Fibroblast of lung (primary cell): ENCODE data around the gene EPHA10. TPM values are rescaled to one million over a fixed set of nuclear protein-coding genes. Genes with fewer than 3 reads are reported as not detected.

Experiments used
- DNase-seq, 2 donors: peaks; one replicate each; pipeline versions ENCODE4 v3.0.0 to v3.0.0-alpha.2; 2010; ENCODE audit warnings: low read depth in 2 of 2
- H2AFZ ChIP-seq: 2 replicates; pipeline ENCODE4 v1.5.1; 2012; ENCODE audit warnings: low read length, control low read depth, inconsistent platforms
- H3K27ac ChIP-seq: 2 replicates; pipeline ENCODE4 v1.5.1; 2011; ENCODE audit warnings: low read length, control low read depth; ENCODE audit not compliant: insufficient read depth
- H3K27me3 ChIP-seq: 2 replicates; pipeline ENCODE4 v1.5.1; 2011; ENCODE audit warnings: mild to moderate bottlenecking, low read length; ENCODE audit not compliant: control insufficient read depth, insufficient read depth
- H3K36me3 ChIP-seq: 2 replicates; pipeline ENCODE4 v1.5.1; 2011; ENCODE audit warnings: low read length; ENCODE audit not compliant: control insufficient read depth, insufficient read depth
- H3K4me1 ChIP-seq: 2 replicates; pipeline ENCODE4 v1.5.1; 2011; ENCODE audit warnings: low read length; ENCODE audit not compliant: control insufficient read depth, insufficient read depth; ENCODE audit errors: extremely low read depth
- H3K4me2 ChIP-seq: 2 replicates; pipeline ENCODE4 v1.5.1; 2011; ENCODE audit warnings: low read length, control low read depth; ENCODE audit not compliant: insufficient read depth; ENCODE audit errors: extremely low read depth
- H3K4me3 ChIP-seq, 4 experiments: fragments of 200-600 bp in 1 of 4; sonication (generic) in 1 of 4; replicated peaks in 1 of 4; 2 replicates each; pipeline ENCODE4 v1.5.1; 2011 to 2016; ENCODE audit warnings: low read length in 4 of 4, low read depth in 3 of 4, mild to moderate bottlenecking in 3 of 4, control low read depth in 2 of 4, inconsistent platforms in 1 of 4, mixed read lengths in 1 of 4; ENCODE audit not compliant: insufficient read depth in 1 of 4; ENCODE audit errors: control extremely low read depth in 1 of 4
- H3K79me2 ChIP-seq: 2 replicates; pipeline ENCODE4 v1.5.1; 2012; ENCODE audit warnings: mild to moderate bottlenecking, low read length, inconsistent platforms; ENCODE audit not compliant: control insufficient read depth, insufficient read depth
- H3K9ac ChIP-seq: 2 replicates; pipeline ENCODE4 v1.5.1; 2011; ENCODE audit warnings: mild to moderate bottlenecking, low read length, control low read depth; ENCODE audit not compliant: insufficient read depth
- H3K9me3 ChIP-seq: 2 replicates; pipeline ENCODE4 v1.5.1; 2012; ENCODE audit warnings: low read depth, low read length; ENCODE audit not compliant: control insufficient read depth, insufficient read depth
- H4K20me1 ChIP-seq: 2 replicates; pipeline ENCODE4 v1.5.1; 2011; ENCODE audit warnings: low read length; ENCODE audit not compliant: control insufficient read depth, insufficient read depth; ENCODE audit errors: extremely low read depth
- EZH2 ChIP-seq: IDR thresholded peaks from 2 replicates; pipeline ENCODE4 v1.5.1; 2012; ENCODE audit warnings: low read length, control low read depth, mild to moderate bottlenecking; ENCODE audit errors: missing control alignments
- polyA plus RNA-seq, 2 donors: library from polyadenylated mRNA; depleted of rRNA in 1 of 2; stranded (reverse) in 1 of 2; unstranded in 1 of 2; fragments of >200 nt; gene quantifications; 2 replicates each; pipeline ENCODE4 v1.2.1, GENCODE V29; 2011 to 2012; ENCODE audit warnings: missing spikeins in 1 of 2
- total RNA-seq: library from RNA; depleted of rRNA; stranded (reverse); fragments of >200 nt; gene quantifications from 2 replicates; pipeline ENCODE4 v1.2.1, GENCODE V29; 2014
- TF ChIP-seq, protein P1 (sequence below), 2 donors: IDR thresholded peaks in 1 of 2; conservative IDR thresholded peaks in 1 of 2; 1 replicate in 1 of 2; 2 replicates in 1 of 2; pipeline ENCODE4 v1.5.1; 2011 to 2012; ENCODE audit warnings: low read length in 2 of 2, control low read depth in 1 of 2, inconsistent platforms in 1 of 2, low read depth in 1 of 2, mild to moderate bottlenecking in 1 of 2

The EPHA10 gene
- total and polyA plus RNA-seq, 2 donors (not counting 1 experiment from before 2014, with no cell fraction given), result under 0.01 TPM; not detected in 1

- Histone ChIP-seq H2AFZ (no peak overlapping the region), H3K4me2 (no peak overlapping the region), H3K36me3 (no peaks in the 10 kb centered on the region), H3K4me1 (no peaks in the 10 kb centered on the region), H4K20me1 (no peaks in the 10 kb centered on the region), H3K27me3 (peaks cover 7% of the 10 kb centered on the region), H3K27ac (no peak overlapping the region), H3K79me2 (no peaks in the 10 kb centered on the region), H3K9me3 (no peaks in the 10 kb centered on the region), H3K4me3 (no peak overlapping the region), H3K9ac (no peak overlapping the region)
- no peak for DNase-seq
- TF ChIP-seq EZH2, result no peak
- TF ChIP-seq, protein P1, sequence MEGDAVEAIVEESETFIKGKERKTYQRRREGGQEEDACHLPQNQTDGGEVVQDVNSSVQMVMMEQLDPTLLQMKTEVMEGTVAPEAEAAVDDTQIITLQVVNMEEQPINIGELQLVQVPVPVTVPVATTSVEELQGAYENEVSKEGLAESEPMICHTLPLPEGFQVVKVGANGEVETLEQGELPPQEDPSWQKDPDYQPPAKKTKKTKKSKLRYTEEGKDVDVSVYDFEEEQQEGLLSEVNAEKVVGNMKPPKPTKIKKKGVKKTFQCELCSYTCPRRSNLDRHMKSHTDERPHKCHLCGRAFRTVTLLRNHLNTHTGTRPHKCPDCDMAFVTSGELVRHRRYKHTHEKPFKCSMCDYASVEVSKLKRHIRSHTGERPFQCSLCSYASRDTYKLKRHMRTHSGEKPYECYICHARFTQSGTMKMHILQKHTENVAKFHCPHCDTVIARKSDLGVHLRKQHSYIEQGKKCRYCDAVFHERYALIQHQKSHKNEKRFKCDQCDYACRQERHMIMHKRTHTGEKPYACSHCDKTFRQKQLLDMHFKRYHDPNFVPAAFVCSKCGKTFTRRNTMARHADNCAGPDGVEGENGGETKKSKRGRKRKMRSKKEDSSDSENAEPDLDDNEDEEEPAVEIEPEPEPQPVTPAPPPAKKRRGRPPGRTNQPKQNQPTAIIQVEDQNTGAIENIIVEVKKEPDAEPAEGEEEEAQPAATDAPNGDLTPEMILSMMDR (conservative IDR thresholded peaks at IDR 0.05 in 1 of 2, IDR thresholded peaks at IDR 0.05 in 1 of 2; ENCODE audit: low read depth in 1 of 2, low read length in 2 of 2), result no peak
Observed at GRCh38 chr1:37748565-37748964, 16.4 kb downstream of the EPHA10 start.

GRCh38 chr1:37746806-37747205 lies 18.1 kb downstream of the EPHA10 start:
- TF ChIP-seq EZH2, result no peak
- TF ChIP-seq, protein P1 (conservative IDR thresholded peaks at IDR 0.05 in 1 of 2, IDR thresholded peaks at IDR 0.05 in 1 of 2; ENCODE audit: low read depth in 1 of 2, low read length in 2 of 2), result no peak
- H3K9me3 ChIP-seq, result no peaks in the 10 kb centered on the region
- no peaks in the 10 kb centered on the region for H4K20me1 ChIP-seq
- H3K9ac ChIP-seq, result no peak overlapping the region
- H3K79me2 ChIP-seq, result no peaks in the 10 kb centered on the region
- H3K4me3 ChIP-seq, result no peak overlapping the region
- H3K4me1 ChIP-seq, result no peaks in the 10 kb centered on the region
- DNase-seq, result no peak
- no peaks in the 10 kb centered on the region for H3K27me3 ChIP-seq
- no peak overlapping the region for H2AFZ ChIP-seq
- H3K4me2 ChIP-seq, result no peak overlapping the region
- H3K36me3 ChIP-seq, result no peaks in the 10 kb centered on the region
- H3K27ac ChIP-seq, result no peak overlapping the region

- no peak overlapping the region for H3K4me3 ChIP-seq
- H3K27me3 ChIP-seq, result no peaks in the 10 kb centered on the region
- H3K4me2 ChIP-seq, result no peak overlapping the region
- TF ChIP-seq, protein P1 (conservative IDR thresholded peaks at IDR 0.05 in 1 of 2, IDR thresholded peaks at IDR 0.05 in 1 of 2; ENCODE audit: low read depth in 1 of 2, low read length in 2 of 2), result no peak
- no peak for TF ChIP-seq EZH2
- no peaks in the 10 kb centered on the region for H3K36me3 ChIP-seq
- no peak for DNase-seq
- H3K79me2 ChIP-seq, result no peaks in the 10 kb centered on the region
- H3K9ac ChIP-seq, result no peak overlapping the region
- no peaks in the 10 kb centered on the region for H4K20me1 ChIP-seq
- H3K27ac ChIP-seq, result no peak overlapping the region
- H2AFZ ChIP-seq, result no peak overlapping the region
- no peaks in the 10 kb centered on the region for H3K9me3 ChIP-seq
- no peaks in the 10 kb centered on the region for H3K4me1 ChIP-seq
Observed at GRCh38 chr1:37741662-37742061, 23.3 kb downstream of the EPHA10 start.
